GM19023 (cell line): ENCODE data around the gene SH3PXD2A.

Source experiments
- ATAC-seq: cut with Tn5 transposase; IDR thresholded peaks from one replicate; pipeline ENCODE4 v1.9.1; 2021; ENCODE audit warnings: mild to moderate bottlenecking, moderate library complexity; ENCODE audit not compliant: unreplicated experiment

Gene SH3PXD2A

GRCh38 chr10:103572347-103573204, 282.8 kb downstream of the SH3PXD2A start:
- ATAC-seq = no peak

DNA sequence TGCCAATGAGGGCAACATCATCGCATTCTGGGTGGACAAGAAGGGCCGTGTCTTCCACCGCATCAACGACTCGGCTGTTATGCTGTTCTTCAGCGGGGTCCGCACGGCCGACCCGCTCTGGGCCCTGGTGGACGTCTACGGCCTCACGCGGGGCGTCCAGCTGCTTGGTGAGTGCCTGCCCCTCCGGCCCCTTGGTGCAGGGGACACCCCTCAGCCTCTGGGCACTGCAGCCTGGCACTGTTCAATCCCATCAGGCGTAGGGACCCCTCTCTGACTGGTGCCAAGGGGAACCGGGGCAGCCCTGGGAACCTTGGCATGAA, 283.8 kb downstream of the SH3PXD2A start:
- no peak for ATAC-seq

DNA sequence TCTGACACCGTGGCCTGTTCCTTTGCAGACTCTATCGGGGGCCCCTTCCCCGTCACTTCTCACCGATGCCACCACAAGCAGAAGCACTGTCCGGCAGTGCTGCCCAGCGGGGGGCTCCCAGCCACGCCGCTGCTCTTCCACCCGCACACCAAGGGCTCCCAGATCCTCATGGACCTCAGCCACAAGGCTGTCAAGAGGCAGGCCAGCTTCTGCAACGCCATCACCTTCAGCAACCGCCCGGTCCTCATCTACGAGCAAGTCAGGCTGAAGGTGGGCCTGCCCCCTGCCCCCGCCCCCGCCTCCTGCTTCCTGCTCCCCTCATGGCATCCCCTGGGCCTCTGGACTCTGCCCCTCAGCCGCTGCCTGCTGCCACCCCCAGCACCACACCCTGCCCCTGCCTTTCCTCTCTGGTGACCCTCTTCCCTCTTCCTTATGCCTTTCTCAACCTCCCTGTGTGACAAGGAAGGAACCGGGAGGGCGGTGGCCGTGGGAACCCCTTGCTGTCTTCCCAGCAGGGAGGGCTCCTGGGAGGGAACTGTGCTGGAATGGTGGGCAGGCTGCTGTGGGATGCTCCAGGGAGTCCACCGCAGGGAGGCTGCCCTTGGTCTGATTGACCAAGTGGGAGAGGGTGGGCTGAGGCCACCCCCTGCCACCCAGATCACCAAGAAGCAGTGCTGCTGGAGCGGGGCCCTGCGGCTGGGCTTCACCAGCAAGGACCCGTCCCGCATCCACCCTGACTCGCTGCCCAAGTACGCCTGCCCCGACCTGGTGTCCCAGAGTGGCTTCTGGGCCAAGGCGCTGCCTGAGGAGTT, 284.3 kb downstream of the SH3PXD2A start:
- no peak for ATAC-seq

GRCh38 chr10:103569896-103570295, 285.5 kb downstream of the SH3PXD2A start:
- ATAC-seq = no peak

GRCh38 chr10:103568505-103568904, 286.9 kb downstream of the SH3PXD2A start:
- ATAC-seq = no peak

- ATAC-seq = no peak
Measured at GRCh38 chr10:103566536-103566935, 288.8 kb downstream of the SH3PXD2A start.

GRCh38 chr10:103564776-103565520, 290.4 kb downstream of the SH3PXD2A start:
- ATAC-seq = no peak

DNA sequence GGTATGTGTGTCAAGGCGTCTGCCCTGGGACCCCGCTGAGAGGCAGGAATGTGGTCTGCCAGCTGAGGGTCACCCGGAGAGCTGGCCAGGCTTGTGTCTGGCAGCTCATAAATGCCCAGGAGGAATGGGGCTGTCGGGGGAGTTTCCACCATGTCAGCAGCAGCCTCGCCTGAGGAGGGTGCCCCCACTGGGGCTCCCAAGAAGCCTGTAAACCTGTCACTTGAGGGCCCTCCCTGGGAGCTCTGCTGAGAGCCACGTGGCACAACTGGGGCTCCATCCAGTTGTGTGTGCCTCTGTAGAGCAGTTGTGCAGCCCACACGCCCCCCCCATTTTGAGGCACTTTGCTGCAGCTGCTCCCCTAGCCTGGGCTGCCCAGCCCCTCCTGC, 291.3 kb downstream of the SH3PXD2A start:
- no peak for ATAC-seq

- ATAC-seq = no peak
Measured at GRCh38 chr10:103563231-103564115, 291.9 kb downstream of the SH3PXD2A start.

- ATAC-seq = no peak
Measured at GRCh38 chr10:103562383-103562782, 293.0 kb downstream of the SH3PXD2A start.

- no peak for ATAC-seq
Measured at GRCh38 chr10:103560886-103561285, 294.5 kb downstream of the SH3PXD2A start.

DNA sequence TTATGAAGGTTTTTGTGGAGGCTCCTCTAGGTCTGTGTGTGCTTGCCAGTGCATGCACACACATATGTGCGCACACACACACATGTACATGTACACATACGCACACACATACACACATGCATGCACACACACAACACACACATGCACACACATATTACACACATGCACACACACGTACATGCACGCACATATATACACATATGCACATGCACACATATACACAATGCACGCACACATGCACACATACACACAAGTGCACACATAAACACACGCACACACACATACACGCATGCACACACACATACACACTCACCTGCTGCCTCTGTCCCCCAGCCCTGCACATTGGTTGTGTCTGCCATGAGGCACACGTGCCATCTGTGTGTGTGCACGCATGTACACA, 295.6 kb downstream of the SH3PXD2A start:
- ATAC-seq = no peak

- ATAC-seq = no peak
Measured at GRCh38 chr10:103558911-103559310, 296.5 kb downstream of the SH3PXD2A start.

DNA sequence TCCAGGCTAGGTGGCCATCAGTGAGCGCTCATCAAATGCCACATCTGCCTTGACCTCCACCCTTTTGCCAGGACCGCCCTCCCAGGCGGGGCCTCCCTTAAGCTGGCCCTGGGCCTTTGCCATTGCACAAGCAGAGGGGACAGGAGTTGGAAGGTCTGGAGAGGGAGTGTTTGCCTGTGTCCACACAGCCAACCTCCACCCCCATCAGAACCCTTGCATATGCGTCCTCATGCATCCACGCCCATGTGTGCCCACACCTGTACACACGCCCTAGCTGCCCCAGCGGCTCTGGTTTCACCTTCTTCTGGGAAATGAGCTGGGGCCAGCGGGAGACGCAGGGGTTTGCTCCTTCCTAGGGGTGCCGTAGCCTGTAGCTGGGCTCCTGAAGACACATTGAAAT, 297.9 kb downstream of the SH3PXD2A start:
- ATAC-seq = no peak

- no peak for ATAC-seq
Measured at GRCh38 chr10:103556383-103557007, 298.9 kb downstream of the SH3PXD2A start.

GRCh38 chr10:103555712-103556111, 299.7 kb downstream of the SH3PXD2A start:
- ATAC-seq = no peak

DNA sequence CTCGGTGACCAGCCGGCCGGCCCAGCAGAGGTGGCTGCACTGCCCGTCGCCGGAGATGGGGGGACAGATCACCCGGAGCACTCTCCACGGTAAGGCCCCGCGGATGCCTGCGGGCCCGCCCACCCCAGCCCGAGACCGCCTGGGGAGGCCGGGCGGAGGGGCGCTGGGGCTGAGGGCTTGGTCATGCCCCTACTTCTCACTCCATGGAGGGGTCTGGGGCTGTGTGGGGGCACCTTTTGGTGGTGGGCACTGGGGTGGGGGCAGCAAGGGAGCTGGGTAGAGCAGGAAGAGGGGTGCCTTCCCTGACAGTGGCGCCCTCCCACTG, 300.1 kb downstream of the SH3PXD2A start:
- no peak for ATAC-seq

DNA sequence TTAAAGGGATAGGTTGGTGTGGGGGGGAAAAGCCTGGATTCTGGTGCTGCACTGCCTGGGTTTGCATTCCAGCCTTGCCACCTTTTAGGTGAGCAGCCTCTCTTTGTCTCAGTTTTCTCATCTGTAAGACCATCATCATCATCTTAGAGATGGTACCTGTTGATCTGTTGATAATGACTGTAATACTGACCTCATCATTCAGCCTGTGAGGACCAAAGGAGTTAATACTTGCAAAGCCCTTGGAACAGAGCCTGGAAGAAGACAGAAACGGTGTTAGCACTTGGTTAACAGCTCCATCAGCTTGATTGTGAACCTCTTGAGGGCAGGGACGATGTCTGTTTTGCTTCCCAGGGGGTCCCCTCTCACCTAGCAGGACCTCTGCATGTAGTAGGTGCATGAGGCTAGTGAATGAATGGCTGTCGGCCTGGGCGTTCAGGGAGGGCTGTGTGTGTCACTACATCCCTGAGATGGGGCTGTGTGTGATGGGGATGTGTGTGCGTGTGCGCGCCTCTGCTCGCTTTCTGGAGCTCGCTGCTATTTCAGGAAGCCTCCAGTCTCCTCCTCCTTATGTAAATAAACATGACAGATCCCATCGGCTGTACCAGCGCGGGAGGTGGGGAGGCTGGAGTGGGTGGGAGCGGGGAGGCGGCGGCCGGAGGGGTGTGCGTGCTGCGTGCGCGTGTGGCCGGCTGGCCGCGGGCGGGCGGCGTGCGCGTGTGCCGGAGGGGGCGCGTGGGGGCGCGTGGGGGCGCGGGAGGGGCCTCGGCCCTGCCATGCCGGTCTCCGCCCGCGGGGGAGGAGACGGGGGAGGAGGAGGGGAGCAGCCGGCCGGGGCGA, 300.7 kb downstream of the SH3PXD2A start:
- no peak for ATAC-seq

DNA sequence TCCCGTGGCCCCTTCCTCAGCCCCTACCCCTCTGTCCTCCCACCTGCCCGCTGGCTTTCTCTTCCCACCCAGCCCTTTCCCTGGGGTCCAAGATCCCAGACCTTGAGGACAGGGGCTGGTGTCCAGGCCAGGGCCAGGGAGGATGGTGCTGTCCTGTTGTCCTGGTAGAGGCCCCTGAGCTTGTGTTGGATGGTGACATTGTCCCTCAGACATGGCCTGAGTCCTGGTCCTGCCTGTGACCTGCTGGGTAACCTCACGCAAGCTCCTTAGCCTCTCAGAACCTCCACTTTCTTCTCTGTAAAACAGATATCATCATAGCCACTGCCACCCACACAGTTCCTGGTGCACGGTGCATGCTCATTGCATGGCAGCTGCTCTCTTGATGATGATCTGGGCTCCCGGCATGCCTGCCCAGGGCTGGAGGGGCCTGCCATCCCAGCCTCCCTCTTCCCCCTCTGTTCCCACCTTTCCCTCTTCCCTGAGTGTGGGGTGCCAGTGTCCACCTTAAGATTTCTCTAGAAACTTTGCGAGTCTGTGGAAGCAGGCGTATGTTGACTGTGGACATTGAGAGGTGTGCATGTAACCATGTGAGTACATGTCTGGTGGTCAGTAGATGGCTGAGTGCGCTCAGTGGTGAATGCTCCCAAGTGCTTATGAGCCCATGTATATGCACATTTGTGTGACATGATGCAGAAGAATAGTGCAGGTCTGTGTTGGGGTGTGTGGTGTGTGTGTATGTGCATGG, 301.5 kb downstream of the SH3PXD2A start:
- ATAC-seq = no peak
